Kidney (tissue), 14 donors: ENCODE measurements around the gene EFNA2. TPM values are rescaled to one million over a fixed set of nuclear protein-coding genes. Genes with fewer than 3 reads are reported as not detected.
A peak's percentile ranks its signal among the peaks of the same experiment; 100 is the strongest.

Experiments
- DNase-seq, 5 donors: peaks; one replicate each; pipeline ENCODE4 v3.0.0-alpha.2; 2013 to 2020
- FAIRE-seq: peaks from 2 replicates; lab custom pipeline; 2012; peaks lifted over from hg19 to GRCh38; lab: Jason Lieb, UNC
- H3K27ac ChIP-seq, 2 donors: one replicate each; pipeline ENCODE4 v1.7.0; 2013; ENCODE audit warnings: low read depth in 2 of 2, low read length in 2 of 2, inconsistent platforms in 1 of 2
- H3K27me3 ChIP-seq: one replicate; pipeline ENCODE4 v1.7.1; 2013; ENCODE audit warnings: low read length, inconsistent platforms; ENCODE audit not compliant: control insufficient read depth, insufficient read depth
- H3K36me3 ChIP-seq, 3 donors: one replicate each; pipeline versions ENCODE4 v1.7.0 to v1.7.1; 2013; ENCODE audit warnings: low read length in 3 of 3, control low read depth in 1 of 3, inconsistent platforms in 1 of 3; ENCODE audit not compliant: insufficient read depth in 3 of 3, control insufficient read depth in 2 of 3
- H3K4me1 ChIP-seq, 3 donors: one replicate each; pipeline versions ENCODE4 v1.7.0 to v1.7.1; 2013; ENCODE audit warnings: low read length in 3 of 3, inconsistent platforms in 1 of 3, low read depth in 1 of 3; ENCODE audit not compliant: control insufficient read depth in 2 of 3, insufficient read depth in 2 of 3
- H3K4me3 ChIP-seq, 3 donors: one replicate each; pipeline versions ENCODE4 v1.7.0 to v1.8.1; 2013; ENCODE audit warnings: low read length in 3 of 3, control low read depth in 1 of 3, inconsistent platforms in 1 of 3
- H3K9ac ChIP-seq, 3 donors: one replicate each; pipeline versions ENCODE4 v1.7.0 to v1.7.1; 2013; ENCODE audit warnings: low read length in 3 of 3, control low read depth in 1 of 3, inconsistent platforms in 1 of 3
- H3K9me3 ChIP-seq, 3 donors: one replicate each; pipeline versions ENCODE4 v1.7.0 to v1.7.1; 2013; ENCODE audit warnings: low read length in 3 of 3, control low read depth in 1 of 3, inconsistent platforms in 1 of 3; ENCODE audit not compliant: control insufficient read depth in 2 of 3, insufficient read depth in 1 of 3
- CTCF ChIP-seq: IDR thresholded peaks from 3 replicates; pipeline ENCODE4 v1.5.1; 2012; ENCODE audit warnings: mild to moderate bottlenecking, moderate library complexity, borderline replicate concordance; ENCODE audit not compliant: insufficient read depth; ENCODE audit errors: extremely low read depth
- intact Hi-C: fragments of 100-400 bp; cut with DNase I; formaldehyde crosslinking; loops from one replicate; pipeline ENCODE4 v1.11.1; 2022
- polyA plus RNA-seq: library from polyadenylated mRNA; stranded (reverse); fragments of 350-450 nt; fragmentation: Illumina TruSeq; extraction: RNeasy Lipid Tissue Mini Kit (QIAGEN cat#74804); gene quantifications from one replicate; pipeline ENCODE4 v1.2.3, GENCODE V29; 2014; ENCODE audit warnings: low read depth, low replicate concordance; ENCODE audit not compliant: insufficient read depth
- total RNA-seq: library from RNA; stranded (reverse); fragmentation: NEBNext Ultra II Directional; extraction: Animal tissue kit (Norgen Biotek cat#: 25700); gene quantifications from one replicate; pipeline ENCODE4 v1.2.1, GENCODE V29; 2021
- donor health status: control.
- donor health status: control.
- donor health status: control.
- donor health status: control.
- donor health status: control.
- donor health status: DM: yes; HTN: yes; CAD: no.
- donor health status: Normal renal cell carcinoma (clear cell type).

The EFNA2 gene
- total and polyA plus RNA-seq, 2 donors from 2014 or later: not detected

GRCh38 chr19:1237754-1238368 lies 47.8 kb upstream of the EFNA2 start, which contains the start of gene CBARP:
Gene CBARP, minus strand, starts transcription at chr19:1238005. Its CDS starts 1,905 bp downstream, at chr19:1236100.
- no peak for FAIRE-seq

GRCh38 chr19:1238369-1239303 lies 47.0 kb upstream of the EFNA2 start:
- peaks cover 0 to 18% (median 10%) of the 10 kb centered on the region in 3 donors for H3K4me1 ChIP-seq
- no peak for FAIRE-seq
- no peaks in the 10 kb centered on the region for H3K36me3 ChIP-seq
- peak overlapping the region; percentile 43 to 51 for H3K27ac ChIP-seq
- peak in 1 of 5 donors; percentile 64 for DNase-seq
- no peak for TF ChIP-seq CTCF
- H3K4me3 ChIP-seq: no peak overlapping the region
- intact Hi-C loops: no loop called here
- H3K9me3 ChIP-seq: no peaks in the 10 kb centered on the region
- H3K27me3 ChIP-seq: no peaks in the 10 kb centered on the region
- no peak overlapping the region for H3K9ac ChIP-seq

More at GRCh38 chr19:1237754-1238368, 47.8 kb upstream of the EFNA2 start, which contains the start of gene CBARP:
- intact Hi-C loops: no loop called here
- no peak for TF ChIP-seq CTCF
- Histone ChIP-seq H3K4me1 (peaks cover 0 to 19% (median 6%) of the 10 kb centered on the region in 3 donors), H3K27ac (peak within 1 kb of the TSS; percentile 43 to 51), H3K9me3 (no peaks in the 10 kb centered on the region), H3K4me3 (peak within 1 kb of the TSS in 1 of 3 donors; percentile 43), H3K9ac (peak within 1 kb of the TSS in 1 of 3 donors; percentile 26), H3K36me3 (no peaks in the 10 kb centered on the region), H3K27me3 (no peaks in the 10 kb centered on the region)
- peak in 2 of 5 donors; percentile 77 to 85 for DNase-seq

GRCh38 chr19:1239420-1239795 lies 46.3 kb upstream of the EFNA2 start:
- TF ChIP-seq CTCF: no peak
- Histone ChIP-seq H3K9ac (peak overlapping the region in 1 of 3 donors; percentile 69), H3K27ac (peak overlapping the region; percentile 92 to 95), H3K4me1 (peaks cover 0 to 26% (median 13%) of the 10 kb centered on the region in 3 donors), H3K27me3 (no peaks in the 10 kb centered on the region), H3K9me3 (no peaks in the 10 kb centered on the region), H3K4me3 (no peak overlapping the region), H3K36me3 (no peaks in the 10 kb centered on the region)
- DNase-seq (no peak), FAIRE-seq (no peak)
- intact Hi-C loops: no loop called here
